ENCODE data around the gene TTC34.
"Not testable (repeated sequence)": the region's sequence is repeated elsewhere in the genome, so short reads cannot be mapped to it uniquely, and the experiment has no call there.

TTC34 gene

DNA sequence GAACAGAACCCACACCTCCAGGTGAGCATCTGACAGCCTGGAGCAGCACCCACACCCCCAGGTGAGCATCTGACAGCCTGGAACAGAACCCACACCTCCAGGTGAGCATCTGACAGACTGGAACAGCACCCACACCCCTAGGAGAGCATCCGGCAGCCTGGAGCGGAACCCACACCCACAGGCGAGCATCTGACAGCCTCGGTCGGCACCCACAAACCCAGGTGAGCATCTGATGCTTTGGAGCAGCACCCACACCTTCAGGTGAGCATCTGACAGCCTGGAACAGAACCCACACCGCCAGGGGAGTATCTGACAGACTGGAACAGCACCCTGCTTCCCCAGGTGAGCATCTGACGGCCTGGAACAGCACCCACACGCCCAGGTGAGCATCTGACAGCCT, 52.9 kb downstream of the TTC34 start:
- DNase-seq; in situ Hi-C loops (cut with HindIII; ENCODE audit: low pct_ligation_motif_present, low pct_unique_long_range_greater_than_20kb, low sequenced_read_pairs): not testable (repeated sequence)

DNA sequence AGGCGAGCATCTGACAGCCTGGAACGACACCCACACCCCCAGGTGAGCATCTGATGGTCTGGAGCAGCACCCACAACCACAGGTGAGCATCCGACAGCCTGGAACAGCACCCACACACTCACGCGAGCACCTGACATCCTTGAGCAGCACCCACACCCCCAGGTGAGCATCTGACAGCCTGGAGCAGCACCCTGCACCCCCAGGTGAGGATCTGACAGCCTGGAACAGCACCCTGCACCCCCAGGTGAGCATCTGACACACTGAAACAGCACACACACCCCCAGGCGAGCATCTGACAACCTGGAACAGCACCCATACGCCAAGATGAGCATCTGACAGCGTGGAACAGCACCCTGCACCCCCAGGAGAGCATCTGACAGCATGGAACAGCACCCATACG, 106.7 kb downstream of the TTC34 start:
- in situ Hi-C loops (cut with HindIII; ENCODE audit: low pct_ligation_motif_present, low pct_unique_long_range_greater_than_20kb, low sequenced_read_pairs); DNase-seq: not testable (repeated sequence)

DNA sequence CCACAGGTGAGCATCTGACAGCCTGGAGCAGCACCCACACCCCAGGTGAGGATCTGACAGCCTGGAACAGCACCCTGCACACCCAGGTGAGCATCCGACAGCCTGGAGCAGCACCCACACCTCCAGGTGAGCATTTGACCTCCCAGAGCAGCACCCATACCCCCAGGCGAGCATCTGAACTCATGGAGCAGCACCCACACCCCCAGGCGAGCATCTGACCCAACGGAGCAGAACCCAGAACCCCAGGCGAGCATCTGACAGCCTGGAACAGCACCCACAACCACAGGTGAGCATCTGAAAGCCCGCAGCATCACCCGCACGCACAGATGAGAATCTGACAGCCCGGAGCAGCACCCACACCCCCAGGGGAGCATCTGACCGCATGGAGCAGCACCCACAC, 111.3 kb downstream of the TTC34 start:
- in situ Hi-C loops (cut with HindIII; ENCODE audit: low pct_ligation_motif_present, low pct_unique_long_range_greater_than_20kb, low sequenced_read_pairs); DNase-seq: not testable (repeated sequence)

DNA sequence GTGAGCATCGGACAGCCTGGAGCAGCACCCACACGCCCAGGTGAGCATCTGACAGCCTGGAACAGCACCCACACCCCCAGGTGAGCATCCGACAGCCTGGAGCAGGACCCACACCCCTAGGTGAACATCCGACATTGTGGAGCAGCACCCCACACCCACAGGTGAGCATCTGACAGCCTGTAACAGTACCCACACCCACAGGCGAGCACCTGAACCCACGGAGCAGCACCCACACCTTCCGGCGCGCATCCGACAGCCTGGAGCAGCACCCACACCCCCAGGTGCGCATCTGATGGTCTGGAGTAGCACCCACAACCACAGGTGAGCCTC, 113.2 kb downstream of the TTC34 start:
- DNase-seq; in situ Hi-C loops (cut with HindIII; ENCODE audit: low pct_ligation_motif_present, low pct_unique_long_range_greater_than_20kb, low sequenced_read_pairs): not testable (repeated sequence)

DNA sequence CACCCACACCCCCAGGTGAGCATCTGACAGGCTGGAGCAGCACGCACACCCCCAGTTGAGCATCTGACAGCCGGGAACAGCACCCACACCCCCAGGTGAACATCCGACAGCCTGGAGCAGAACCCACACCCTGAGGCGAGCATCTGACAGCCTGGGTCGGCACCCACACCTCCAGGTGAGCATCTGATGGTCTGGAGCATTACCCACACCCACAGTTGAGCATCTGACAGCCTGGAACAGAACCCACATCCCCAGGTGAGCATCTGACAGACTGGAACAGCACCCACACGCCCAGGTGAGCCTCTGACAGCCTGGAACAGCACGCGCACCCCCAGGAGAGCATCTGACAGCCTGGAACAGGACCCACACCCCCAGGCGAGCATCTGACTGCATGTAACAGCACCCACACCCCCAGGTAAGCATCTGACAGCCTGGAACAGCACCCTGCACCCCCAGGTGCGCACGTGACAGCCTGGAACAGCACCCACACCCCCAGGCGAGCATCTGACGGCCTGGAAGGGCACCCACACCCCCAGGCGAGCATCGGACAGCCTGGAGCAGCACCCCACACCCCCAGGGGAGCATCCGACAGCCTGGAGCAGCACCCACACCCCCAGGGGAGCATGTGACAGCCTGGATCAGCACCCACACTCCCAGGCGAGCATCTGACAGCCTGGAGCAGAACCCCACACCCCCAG, 113.7 kb downstream of the TTC34 start:
- DNase-seq; in situ Hi-C loops (cut with HindIII; ENCODE audit: low pct_ligation_motif_present, low pct_unique_long_range_greater_than_20kb, low sequenced_read_pairs): not testable (repeated sequence)

DNA sequence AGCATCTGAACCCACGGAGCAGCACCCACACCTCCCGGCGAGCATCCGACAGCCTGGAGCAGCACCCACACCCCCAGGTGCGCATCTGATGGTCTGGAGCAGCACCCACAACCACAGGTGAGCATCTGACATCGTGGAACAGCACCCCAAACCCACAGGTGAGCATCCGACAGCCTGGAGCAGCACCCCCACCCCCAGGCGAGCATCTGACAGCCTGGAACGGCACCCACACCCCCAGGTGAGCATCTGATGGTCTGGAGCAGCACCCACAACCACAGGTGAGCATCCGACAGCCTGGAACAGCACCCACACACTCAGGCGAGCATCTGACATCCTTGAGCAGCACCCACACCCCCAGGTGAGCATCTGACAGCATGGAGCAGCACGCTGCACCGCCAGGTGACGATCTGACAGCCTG, 114.3 kb downstream of the TTC34 start:
- DNase-seq; in situ Hi-C loops (cut with HindIII; ENCODE audit: low pct_ligation_motif_present, low pct_unique_long_range_greater_than_20kb, low sequenced_read_pairs): not testable (repeated sequence)

DNA sequence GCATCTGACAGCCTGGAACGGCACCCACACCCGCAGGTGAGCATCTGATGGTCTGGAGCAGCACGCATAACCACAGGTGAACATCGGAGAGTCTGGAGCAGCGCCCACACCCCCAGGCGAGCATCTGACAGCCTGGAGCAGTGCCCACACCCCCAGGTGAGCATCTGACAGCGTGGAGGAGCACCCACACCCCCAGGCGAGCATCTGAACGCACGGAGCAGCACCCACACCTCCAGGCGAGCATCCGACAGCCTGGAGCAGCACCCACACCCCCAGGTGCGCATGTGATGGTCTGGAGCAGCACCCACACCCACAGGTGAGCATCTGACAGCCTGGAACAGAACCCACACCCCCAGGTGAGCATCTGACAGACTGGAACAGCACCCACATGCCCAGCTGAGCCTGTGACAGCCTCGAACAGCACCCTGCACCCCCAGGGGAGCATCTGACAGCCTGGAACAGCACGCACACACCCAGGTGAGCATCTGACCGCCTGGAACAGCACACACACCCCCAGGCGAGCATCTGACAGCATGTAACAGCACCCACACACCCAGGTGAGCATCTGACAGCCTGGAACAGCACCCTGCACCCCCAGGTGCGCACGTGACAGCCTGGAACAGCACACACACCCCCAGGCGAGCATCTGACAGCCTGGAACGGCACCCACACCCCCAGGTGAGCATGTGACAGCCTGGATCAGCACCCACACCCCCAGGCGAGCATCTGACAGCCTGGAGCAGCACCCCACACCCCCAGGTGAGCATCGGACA, 115.2 kb downstream of the TTC34 start:
- in situ Hi-C loops (cut with HindIII; ENCODE audit: low pct_ligation_motif_present, low pct_unique_long_range_greater_than_20kb, low sequenced_read_pairs); DNase-seq: not testable (repeated sequence)

DNA sequence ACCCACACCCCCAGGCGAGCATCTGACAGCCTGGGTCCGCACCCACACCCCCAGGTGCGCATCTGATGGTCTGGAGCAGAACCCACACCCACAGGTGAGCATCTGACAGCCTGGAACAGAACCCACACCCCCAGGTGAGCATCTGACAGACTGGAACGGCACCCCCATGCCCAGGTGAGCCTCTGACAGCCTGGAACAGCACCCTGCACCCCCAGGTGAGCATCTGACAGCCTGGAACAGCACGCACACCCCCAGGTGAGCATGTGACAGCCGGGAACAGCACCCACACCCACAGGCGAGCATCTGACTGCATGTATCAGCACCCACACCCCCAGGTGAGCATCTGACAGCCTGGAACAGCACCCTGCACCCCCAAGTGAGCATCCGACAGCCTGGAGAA, 115.8 kb downstream of the TTC34 start:
- DNase-seq; in situ Hi-C loops (cut with HindIII; ENCODE audit: low pct_ligation_motif_present, low pct_unique_long_range_greater_than_20kb, low sequenced_read_pairs): not testable (repeated sequence)

DNA sequence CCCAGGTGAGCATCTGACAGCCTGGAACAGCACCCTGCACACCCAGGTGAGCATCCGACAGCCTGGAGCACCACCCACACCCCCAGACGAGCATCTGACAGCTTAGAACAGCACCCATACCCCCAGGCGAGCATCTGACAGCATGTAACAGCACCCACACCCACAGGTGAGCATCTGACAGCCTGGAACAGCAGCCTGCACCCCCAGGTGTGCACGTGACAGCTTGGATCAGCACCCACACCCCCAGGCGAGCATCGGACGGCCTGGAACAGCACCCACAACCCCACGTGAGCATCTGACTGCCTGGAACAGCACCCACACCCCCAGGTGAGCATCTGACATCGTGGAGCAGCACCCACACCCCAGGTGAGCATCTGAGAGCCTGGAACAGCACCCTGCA, 116.6 kb downstream of the TTC34 start:
- DNase-seq; in situ Hi-C loops (cut with HindIII; ENCODE audit: low pct_ligation_motif_present, low pct_unique_long_range_greater_than_20kb, low sequenced_read_pairs): not testable (repeated sequence)

DNA sequence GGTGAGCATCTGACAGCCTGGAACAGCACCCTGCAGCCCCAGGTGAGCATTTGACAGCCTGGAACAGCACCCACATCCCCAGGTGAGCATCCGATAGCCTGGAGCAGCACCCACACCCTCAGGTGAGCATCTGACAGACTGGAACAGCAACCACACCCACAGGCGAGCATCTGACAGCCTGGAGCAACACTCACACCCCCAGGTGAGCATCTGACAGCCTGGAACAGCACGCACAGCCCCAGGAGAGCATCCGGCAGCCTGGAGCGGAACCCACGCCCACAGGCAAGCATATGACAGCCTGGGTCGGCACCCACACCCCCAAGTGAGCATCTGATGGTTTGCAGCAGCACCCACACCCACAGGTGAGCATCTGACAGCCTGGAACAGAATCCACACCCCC, 117.5 kb downstream of the TTC34 start:
- in situ Hi-C loops (cut with HindIII; ENCODE audit: low pct_ligation_motif_present, low pct_unique_long_range_greater_than_20kb, low sequenced_read_pairs); DNase-seq: not testable (repeated sequence)

DNA sequence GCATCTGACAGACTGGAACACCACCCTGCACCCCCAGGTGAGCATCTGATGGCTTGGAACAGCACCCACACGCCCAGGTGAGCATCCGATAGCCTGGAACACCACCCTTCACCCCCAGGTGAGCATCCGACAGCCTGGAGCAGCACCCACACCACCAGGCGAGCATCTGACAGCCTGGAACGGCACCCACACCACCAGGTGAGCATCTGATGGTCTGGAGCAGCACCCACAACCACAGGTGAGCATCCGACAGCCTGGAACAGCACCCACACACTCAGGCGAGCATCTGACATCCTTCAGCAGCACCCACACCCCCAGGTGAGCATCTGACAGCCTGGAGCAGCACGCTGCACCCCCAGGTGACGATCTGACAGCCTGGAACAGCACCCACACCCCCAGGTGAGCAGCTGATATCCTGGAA, 118.2 kb downstream of the TTC34 start:
- DNase-seq; in situ Hi-C loops (cut with HindIII; ENCODE audit: low pct_ligation_motif_present, low pct_unique_long_range_greater_than_20kb, low sequenced_read_pairs): not testable (repeated sequence)

DNA sequence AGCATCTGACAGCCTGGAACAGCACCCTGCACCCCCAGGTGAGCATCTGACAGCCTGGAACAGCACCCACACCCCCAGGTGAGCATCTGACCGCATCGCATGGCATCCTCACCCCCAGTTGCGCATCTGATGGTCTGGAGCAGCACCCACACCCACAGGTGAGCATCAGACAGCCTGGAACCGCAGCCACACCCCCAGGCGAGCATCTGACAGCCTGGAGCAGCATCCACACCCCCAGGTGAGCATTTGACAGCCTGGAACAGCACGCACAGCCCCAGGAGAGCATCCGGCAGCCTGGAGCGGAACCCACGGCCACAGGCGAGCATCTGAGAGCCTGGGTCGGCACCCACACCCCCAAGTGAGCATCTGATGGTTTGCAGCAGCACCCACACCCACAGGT, 118.6 kb downstream of the TTC34 start:
- DNase-seq; in situ Hi-C loops (cut with HindIII; ENCODE audit: low pct_ligation_motif_present, low pct_unique_long_range_greater_than_20kb, low sequenced_read_pairs): not testable (repeated sequence)

DNA sequence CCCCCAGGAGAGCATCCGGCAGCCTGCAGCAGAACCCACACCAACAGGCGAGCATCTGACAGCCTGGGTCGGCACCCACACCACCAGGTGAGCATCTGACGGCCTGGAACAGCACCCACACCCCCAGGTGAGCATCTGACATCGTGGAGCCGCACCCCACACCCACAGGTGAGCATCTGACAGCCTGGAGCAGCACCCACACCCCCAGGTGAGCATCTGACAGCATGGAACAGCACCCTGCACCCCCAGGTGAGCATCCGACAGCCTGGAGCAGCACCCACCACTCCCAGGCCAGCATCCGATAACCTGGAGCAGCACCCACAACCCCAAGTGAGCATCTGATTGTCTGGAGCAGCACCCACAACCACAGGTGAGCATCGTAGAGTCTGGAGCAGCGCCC, 124.8 kb downstream of the TTC34 start:
- DNase-seq; in situ Hi-C loops (cut with HindIII; ENCODE audit: low pct_ligation_motif_present, low pct_unique_long_range_greater_than_20kb, low sequenced_read_pairs): not testable (repeated sequence)

DNA sequence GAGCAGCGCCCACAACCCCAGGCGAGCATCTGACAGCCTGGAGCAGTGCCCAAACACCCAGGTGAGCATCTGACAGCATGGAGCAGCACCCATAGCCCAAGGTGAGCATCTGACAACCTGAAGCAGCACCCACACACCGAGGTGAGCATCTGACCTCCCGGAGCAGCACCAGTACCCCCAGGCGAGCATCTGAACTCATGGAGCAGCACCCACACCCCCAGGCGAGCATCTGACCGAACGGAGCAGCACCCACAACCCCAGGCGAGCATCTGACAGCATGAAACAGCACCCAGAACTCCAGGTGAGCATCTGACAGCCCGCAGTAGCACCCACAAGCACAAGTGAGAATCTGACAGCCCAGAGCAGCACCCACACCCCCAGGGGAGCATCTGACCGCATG, 129.8 kb downstream of the TTC34 start:
- in situ Hi-C loops (cut with HindIII; ENCODE audit: low pct_ligation_motif_present, low pct_unique_long_range_greater_than_20kb, low sequenced_read_pairs); DNase-seq: not testable (repeated sequence)

DNA sequence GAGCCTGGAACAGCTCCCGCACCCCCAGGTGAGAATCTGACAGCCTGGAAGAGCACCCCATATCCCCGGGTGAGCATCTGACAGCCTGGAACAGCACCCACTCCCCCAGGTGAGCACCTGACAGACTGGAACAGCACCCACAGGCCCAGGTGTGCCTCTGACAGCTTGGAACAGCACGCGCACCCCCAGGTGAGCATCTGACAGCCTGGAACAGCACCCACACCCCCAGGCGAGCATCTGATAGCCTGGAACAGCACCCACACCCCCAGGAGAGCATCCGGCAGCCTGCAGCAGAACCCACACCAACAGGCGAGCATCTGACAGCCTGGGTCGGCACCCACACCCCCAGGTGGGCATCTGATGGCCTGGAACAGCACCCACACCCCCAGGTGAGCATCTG, 141.7 kb downstream of the TTC34 start:
- in situ Hi-C loops (cut with HindIII; ENCODE audit: low pct_ligation_motif_present, low pct_unique_long_range_greater_than_20kb, low sequenced_read_pairs); DNase-seq: not testable (repeated sequence)

DNA sequence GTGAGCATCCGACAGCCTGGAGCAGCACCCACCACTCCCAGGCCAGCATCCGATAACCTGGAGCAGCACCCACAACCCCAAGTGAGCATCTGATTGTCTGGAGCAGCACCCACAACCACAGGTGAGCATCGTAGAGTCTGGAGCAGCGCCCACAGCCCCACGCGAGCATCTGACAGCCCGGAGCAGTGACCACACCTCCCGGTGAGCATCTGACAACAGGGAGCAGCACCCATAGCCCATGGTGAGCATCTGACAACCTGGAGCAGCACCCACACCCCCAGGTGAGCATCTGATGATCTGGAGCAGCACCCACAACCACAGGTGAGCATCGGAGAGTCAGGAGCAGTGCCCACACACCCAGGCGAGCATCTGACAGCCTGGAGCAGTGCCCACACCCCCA, 143.6 kb downstream of the TTC34 start:
- DNase-seq; in situ Hi-C loops (cut with HindIII; ENCODE audit: low pct_ligation_motif_present, low pct_unique_long_range_greater_than_20kb, low sequenced_read_pairs): not testable (repeated sequence)

DNA sequence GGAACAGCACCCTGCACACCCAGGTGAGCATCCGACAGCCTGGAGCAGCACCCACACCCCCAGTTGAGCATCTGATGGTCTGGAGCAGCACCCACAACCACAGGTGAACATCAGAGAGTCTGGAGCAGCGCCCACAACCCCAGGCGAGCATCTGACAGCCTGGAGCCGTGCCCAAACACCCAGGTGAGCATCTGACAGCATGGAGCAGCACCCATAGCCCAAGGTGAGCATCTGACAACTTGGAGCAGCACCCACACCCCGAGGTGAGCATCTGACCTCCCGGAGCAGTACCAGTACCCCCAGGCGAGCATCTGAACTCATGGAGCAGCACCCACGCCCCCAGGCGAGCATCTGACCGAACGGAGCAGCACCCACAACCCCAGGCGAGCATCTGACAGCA, 144.4 kb downstream of the TTC34 start:
- DNase-seq; in situ Hi-C loops (cut with HindIII; ENCODE audit: low pct_ligation_motif_present, low pct_unique_long_range_greater_than_20kb, low sequenced_read_pairs): not testable (repeated sequence)

DNA sequence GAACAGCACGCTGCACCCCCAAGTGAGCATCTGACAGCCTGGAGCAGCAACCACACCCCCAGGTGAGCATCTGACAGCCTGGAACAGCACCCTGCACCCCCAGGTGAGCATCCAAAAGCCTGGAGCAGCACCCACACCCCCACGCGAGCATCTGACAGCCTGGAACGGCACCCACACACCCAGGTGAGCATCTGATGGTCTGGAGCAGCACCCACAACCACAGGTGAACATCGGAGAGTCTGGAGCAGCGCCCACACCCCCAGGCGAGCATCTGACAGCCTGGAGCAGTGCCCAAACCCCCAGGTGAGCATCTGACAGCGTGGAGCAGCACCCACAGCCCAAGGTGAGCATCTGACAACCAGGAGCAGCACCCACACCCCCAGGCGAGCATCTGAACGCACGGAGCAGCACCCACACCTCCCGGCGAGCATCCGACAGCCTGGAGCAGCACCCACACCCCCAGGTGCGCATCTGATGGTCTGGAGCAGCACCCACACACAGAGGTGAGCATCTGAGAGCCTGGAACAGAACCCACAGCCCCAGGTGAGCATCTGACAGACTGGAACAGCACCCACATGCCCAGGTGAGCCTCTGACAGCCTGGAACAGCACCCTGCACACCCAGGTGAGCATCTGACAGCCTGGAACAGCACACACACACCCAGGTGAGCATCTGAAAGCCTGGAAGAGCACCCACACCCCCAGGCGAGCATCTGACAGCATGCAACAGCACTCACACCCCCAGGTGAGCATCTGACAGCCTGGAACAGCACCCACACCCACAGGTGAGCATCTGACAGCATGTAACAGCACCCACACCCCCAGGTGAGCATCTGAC, 145.7 kb downstream of the TTC34 start:
- in situ Hi-C loops (cut with HindIII; ENCODE audit: low pct_ligation_motif_present, low pct_unique_long_range_greater_than_20kb, low sequenced_read_pairs); DNase-seq: not testable (repeated sequence)

DNA sequence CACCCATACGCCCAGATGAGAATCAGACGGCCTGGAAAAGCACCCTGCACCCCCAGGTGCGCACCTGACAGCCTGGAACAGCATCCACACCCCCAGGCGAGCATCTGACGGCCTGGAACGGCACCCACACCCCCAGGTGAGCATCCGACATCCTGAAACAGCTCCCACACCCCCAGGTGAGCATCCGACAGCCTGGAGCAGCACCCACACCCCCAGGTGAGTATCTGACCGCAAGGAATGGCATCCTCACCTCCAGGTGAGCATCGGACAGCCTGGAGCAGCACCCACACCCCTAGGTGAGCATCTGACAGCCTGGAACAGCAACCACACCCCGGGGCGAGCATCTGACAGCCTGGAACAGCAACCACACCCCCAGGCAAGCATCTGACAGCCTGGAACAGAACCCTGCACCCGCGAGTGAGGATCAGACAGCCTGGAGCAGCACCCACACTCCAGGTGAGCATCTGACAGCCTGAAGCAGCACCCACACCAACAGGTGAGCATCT, 147.0 kb downstream of the TTC34 start:
- DNase-seq; in situ Hi-C loops (cut with HindIII; ENCODE audit: low pct_ligation_motif_present, low pct_unique_long_range_greater_than_20kb, low sequenced_read_pairs): not testable (repeated sequence)

Data from ACHN (cell line).